HepG2 (cell line): Measurements from ENCODE around the gene PCNX1. TPM values are rescaled to one million over a fixed set of nuclear protein-coding genes. Genes with fewer than 3 reads are reported as not detected.

Experiments used
- CCDC6 ChIP-seq: sonication (generic); formaldehyde crosslinking; IDR thresholded peaks from 2 replicates; pipeline ENCODE4 v1.8.1; 2022; ENCODE audit warnings: mild to moderate bottlenecking, missing genetic modification reagents, moderate library complexity
- CEBPG ChIP-seq: IDR thresholded peaks from 2 replicates; pipeline ENCODE4 v1.6.1; 2016
- CHD2 ChIP-seq: IDR thresholded peaks from 2 replicates; pipeline ENCODE4 v1.6.1; 2011; ENCODE audit warnings: low read depth, low read length, improper control_type of control experiment
- CREB3 ChIP-seq: sonication (generic); formaldehyde crosslinking; IDR thresholded peaks from 2 replicates; pipeline ENCODE4 v1.5.0; 2020; ENCODE audit warnings: missing genetic modification reagents
- EP300 ChIP-seq, 3 experiments: sonication (generic) in 1 of 3; formaldehyde crosslinking in 1 of 3; IDR thresholded peaks; 2 replicates each; pipeline versions ENCODE4 v1.5.1 to v1.6.1; 2011 to 2020; ENCODE audit warnings: low read depth in 2 of 3, low read length in 2 of 3, borderline replicate concordance in 1 of 3, improper control_type of control experiment in 1 of 3, mild to moderate bottlenecking in 1 of 3, missing genetic modification reagents in 1 of 3, moderate library complexity in 1 of 3
- FOSL2 ChIP-seq: sonication (generic); formaldehyde crosslinking; IDR thresholded peaks from 2 replicates; pipeline ENCODE4 v1.4.0; 2020; ENCODE audit warnings: missing genetic modification reagents
- FOXO1 ChIP-seq: sonication (generic); formaldehyde crosslinking; IDR thresholded peaks from 2 replicates; pipeline ENCODE4 v1.4.0; 2020; ENCODE audit warnings: missing genetic modification reagents
- GABPA ChIP-seq, 2 experiments: IDR thresholded peaks; 2 replicates each; pipeline ENCODE4 v1.6.1; 2011 to 2016; ENCODE audit warnings: low read depth in 2 of 2, low read length in 1 of 2, missing biosample characterization in 1 of 2, missing genetic modification characterization in 1 of 2
- HCFC1 ChIP-seq: fragments of 150-350 bp; IDR thresholded peaks from 2 replicates; pipeline ENCODE4 v1.6.1; 2014; ENCODE audit warnings: low read depth, low read length
- HDAC2 ChIP-seq: sonication (generic); formaldehyde crosslinking; IDR thresholded peaks from 2 replicates; pipeline ENCODE4 v1.4.0; 2020; ENCODE audit warnings: missing genetic modification reagents
- JUNB ChIP-seq: sonication (generic); formaldehyde crosslinking; IDR thresholded peaks from 2 replicates; pipeline ENCODE4 v1.8.0; 2022; ENCODE audit warnings: missing genetic modification reagents, mild to moderate bottlenecking, borderline replicate concordance
- MAZ ChIP-seq, 2 experiments: sonication (generic) in 1 of 2; formaldehyde crosslinking in 1 of 2; IDR thresholded peaks; 2 replicates each; pipeline versions ENCODE4 v1.5.0 to v1.6.1; 2012 to 2020; ENCODE audit warnings: low read depth in 2 of 2, mild to moderate bottlenecking in 2 of 2, borderline replicate concordance in 1 of 2, improper control_type of control experiment in 1 of 2, low read length in 1 of 2, missing genetic modification reagents in 1 of 2, moderate library complexity in 1 of 2
- NR1H2 ChIP-seq: sonication (generic); formaldehyde crosslinking; IDR thresholded peaks from 2 replicates; pipeline ENCODE4 v1.8.1; 2022; ENCODE audit warnings: low read depth, missing genetic modification reagents, borderline replicate concordance
- NR2F6 ChIP-seq, 2 experiments: IDR thresholded peaks; 2 replicates each; pipeline ENCODE4 v1.6.1; 2016; ENCODE audit warnings: antibody characterized with exemption in 1 of 2, mild to moderate bottlenecking in 1 of 2
- REL ChIP-seq: sonication (generic); formaldehyde crosslinking; conservative IDR thresholded peaks from 2 replicates; pipeline ENCODE4 v1.8.0; 2022; ENCODE audit warnings: mild to moderate bottlenecking, missing genetic modification reagents, moderate library complexity
- SIN3B ChIP-seq: fragments of 150-350 bp; IDR thresholded peaks from 2 replicates; pipeline ENCODE4 v1.6.1; 2014; ENCODE audit warnings: low read length
- TERF1 ChIP-seq: sonication (generic); formaldehyde crosslinking; IDR thresholded peaks from 2 replicates; pipeline ENCODE4 v1.8.0; 2022; ENCODE audit warnings: mild to moderate bottlenecking, missing genetic modification reagents, moderate library complexity
- TRIM22 ChIP-seq: fragments of 450-650 bp; IDR thresholded peaks from 2 replicates; pipeline ENCODE4 v1.6.1; 2017
- ZFP36L1 ChIP-seq: sonication (generic); formaldehyde crosslinking; IDR thresholded peaks from 2 replicates; pipeline ENCODE4 v1.8.0; 2022; ENCODE audit warnings: mild to moderate bottlenecking, missing genetic modification reagents, moderate library complexity
- ZNF18 ChIP-seq: sonication (generic); formaldehyde crosslinking; IDR thresholded peaks from 2 replicates; pipeline ENCODE4 v1.8.0; 2022; ENCODE audit warnings: mild to moderate bottlenecking, missing genetic modification reagents; ENCODE audit not compliant: insufficient replicate concordance
- ZNF256 ChIP-seq: sonication (generic); formaldehyde crosslinking; conservative IDR thresholded peaks from 2 replicates; pipeline ENCODE4 v1.4.0; 2020; ENCODE audit warnings: missing genetic modification reagents
- ZNF740 ChIP-seq: sonication (generic); formaldehyde crosslinking; IDR thresholded peaks from 2 replicates; pipeline ENCODE4 v1.4.0; 2020; ENCODE audit warnings: missing genetic modification reagents
- ZNF773 ChIP-seq: sonication (generic); formaldehyde crosslinking; IDR thresholded peaks from 2 replicates; pipeline ENCODE4 v1.4.0; 2020; ENCODE audit warnings: missing genetic modification reagents, borderline replicate concordance
- ZNF788 ChIP-seq: sonication (generic); formaldehyde crosslinking; IDR thresholded peaks from 2 replicates; pipeline ENCODE4 v1.5.0; 2020; ENCODE audit warnings: mild to moderate bottlenecking, missing genetic modification reagents, borderline replicate concordance
- polyA plus RNA-seq, 8 experiments: library from polyadenylated mRNA; depleted of rRNA in 3 of 8; stranded (reverse) in 7 of 8; unstranded in 1 of 8; fragments of >200 nt; fragmentation: Illumina TruSeq in 4 of 8; extraction: Trizol in 4 of 8; gene quantifications; 2 replicates each; pipeline versions ENCODE4 v1.2.1 to v1.2.3, GENCODE V29; 2011 to 2016; ENCODE audit warnings: low read depth in 4 of 8, missing spikeins in 1 of 8, mixed read lengths in 1 of 8; ENCODE audit not compliant: insufficient read depth in 1 of 8
- total RNA-seq, 5 experiments: library from RNA; depleted of rRNA; stranded (reverse); fragments of >200 nt; fragmentation: Illumina TruSeq; extraction: Trizol; gene quantifications; 2 replicates each; pipeline ENCODE4 v1.2.3, GENCODE V29; 2016; ENCODE audit warnings: low read depth in 1 of 5

The PCNX1 gene
- total and polyA plus RNA-seq, 2 of the 13 experiments (the other 11 are each of a cell fraction or from before 2014, with no cell fraction given): 24.9 to 30.3 TPM

GRCh38 chr14:70907176-70907995, at the start of gene PCNX1 (continued):
- no peak for TF ChIP-seq ZNF773 (CRISPR knock-in tag)
- peak; percentile 71; the same call in 1 of the 2 replicates for TF ChIP-seq ZNF788
- TF ChIP-seq GABPA (IDR thresholded peaks at IDR 0.05; ENCODE audit: low read depth, low read length): no peak
- no peak for TF ChIP-seq GABPA (CRISPR knock-in tag; IDR thresholded peaks at IDR 0.05; ENCODE audit: low read depth)
- TF ChIP-seq REL (CRISPR knock-in tag): no peak
- TF ChIP-seq CEBPG (CRISPR knock-in tag): no peak
- TF ChIP-seq CHD2: no peak
- TF ChIP-seq TERF1: no peak
- no peak for TF ChIP-seq CREB3
- no peak for TF ChIP-seq SIN3B
- peak; percentile 89 for TF ChIP-seq MAZ (IDR thresholded peaks at IDR 0.05; ENCODE audit: borderline replicate concordance, low read depth, low read length)
- peak; percentile 93 for TF ChIP-seq MAZ (CRISPR knock-in tag; IDR thresholded peaks at IDR 0.05; ENCODE audit: low read depth)
- no peak for TF ChIP-seq HCFC1
- TF ChIP-seq NR2F6 (IDR thresholded peaks at IDR 0.05): no peak
- no peak for TF ChIP-seq NR2F6 (CRISPR knock-in tag; IDR thresholded peaks at IDR 0.05)
- no peak for TF ChIP-seq TRIM22
- no peak for TF ChIP-seq JUNB (CRISPR knock-in tag)
- no peak for TF ChIP-seq NR1H2 (CRISPR knock-in tag)
- TF ChIP-seq FOSL2 (CRISPR knock-in tag): no peak
- TF ChIP-seq FOXO1 (CRISPR knock-in tag): no peak
- TF ChIP-seq CCDC6 (CRISPR knock-in tag): no peak
- no peak for TF ChIP-seq ZNF740 (CRISPR knock-in tag)
- no peak for TF ChIP-seq ZNF18 (CRISPR knock-in tag)
- no peak for TF ChIP-seq ZFP36L1 (CRISPR knock-in tag)
- no peak for TF ChIP-seq ZNF256 (CRISPR knock-in tag)
- TF ChIP-seq EP300 (IDR thresholded peaks at IDR 0.05; ENCODE audit: low read depth in 2 of 2, low read length in 2 of 2): no peak
- no peak for TF ChIP-seq EP300 (CRISPR knock-in tag; IDR thresholded peaks at IDR 0.05; ENCODE audit: borderline replicate concordance)
- TF ChIP-seq HDAC2 (CRISPR knock-in tag): no peak
